NOMO-1 treated with DMSO at 0.1 percent for 48 hours (cell line): ENCODE results near the gene SH3GLB1.

Source experiments
- DNase-seq: peaks from one replicate; lab custom pipeline; 2025; ENCODE audit not compliant: unreplicated experiment; lab: John Stamatoyannopoulos, UW

Gene SH3GLB1

GRCh38 chr1:86773341-86774288, 69.2 kb downstream of the SH3GLB1 start:
- peak; percentile 72 for DNase-seq

- peak; percentile 98 for DNase-seq
These were observed 70.2 kb downstream of the SH3GLB1 start for GRCh38 chr1:86774305-86775295.

GRCh38 chr1:86775395-86775794, 71.0 kb downstream of the SH3GLB1 start:
- DNase-seq = no peak

- DNase-seq = no peak
These were observed 71.7 kb downstream of the SH3GLB1 start for GRCh38 chr1:86776108-86776507.

- no peak for DNase-seq
These were observed 74.3 kb downstream of the SH3GLB1 start for GRCh38 chr1:86778569-86779239.

GRCh38 chr1:86779308-86780191, 75.2 kb downstream of the SH3GLB1 start:
- DNase-seq = no peak

GRCh38 chr1:86782482-86782881, 78.1 kb downstream of the SH3GLB1 start:
- no peak for DNase-seq

- no peak for DNase-seq
These were observed 83.2 kb downstream of the SH3GLB1 start for GRCh38 chr1:86787621-86788020.

GRCh38 chr1:86788300-86789206, 84.2 kb downstream of the SH3GLB1 start:
- DNase-seq = peak; percentile 92

- no peak for DNase-seq
These were observed 90.9 kb downstream of the SH3GLB1 start for GRCh38 chr1:86795316-86795715.
